Activated CD8-positive, alpha-beta memory T cell treated with anti-CD3 and anti-CD28 coated beads for 24 hours (primary cell): ENCODE measurements around the gene TNNI2.

ENCODE experiments used
- DNase-seq: peaks from one replicate; pipeline ENCODE4 v3.0.0-alpha.2; 2020

Gene TNNI2

DNA sequence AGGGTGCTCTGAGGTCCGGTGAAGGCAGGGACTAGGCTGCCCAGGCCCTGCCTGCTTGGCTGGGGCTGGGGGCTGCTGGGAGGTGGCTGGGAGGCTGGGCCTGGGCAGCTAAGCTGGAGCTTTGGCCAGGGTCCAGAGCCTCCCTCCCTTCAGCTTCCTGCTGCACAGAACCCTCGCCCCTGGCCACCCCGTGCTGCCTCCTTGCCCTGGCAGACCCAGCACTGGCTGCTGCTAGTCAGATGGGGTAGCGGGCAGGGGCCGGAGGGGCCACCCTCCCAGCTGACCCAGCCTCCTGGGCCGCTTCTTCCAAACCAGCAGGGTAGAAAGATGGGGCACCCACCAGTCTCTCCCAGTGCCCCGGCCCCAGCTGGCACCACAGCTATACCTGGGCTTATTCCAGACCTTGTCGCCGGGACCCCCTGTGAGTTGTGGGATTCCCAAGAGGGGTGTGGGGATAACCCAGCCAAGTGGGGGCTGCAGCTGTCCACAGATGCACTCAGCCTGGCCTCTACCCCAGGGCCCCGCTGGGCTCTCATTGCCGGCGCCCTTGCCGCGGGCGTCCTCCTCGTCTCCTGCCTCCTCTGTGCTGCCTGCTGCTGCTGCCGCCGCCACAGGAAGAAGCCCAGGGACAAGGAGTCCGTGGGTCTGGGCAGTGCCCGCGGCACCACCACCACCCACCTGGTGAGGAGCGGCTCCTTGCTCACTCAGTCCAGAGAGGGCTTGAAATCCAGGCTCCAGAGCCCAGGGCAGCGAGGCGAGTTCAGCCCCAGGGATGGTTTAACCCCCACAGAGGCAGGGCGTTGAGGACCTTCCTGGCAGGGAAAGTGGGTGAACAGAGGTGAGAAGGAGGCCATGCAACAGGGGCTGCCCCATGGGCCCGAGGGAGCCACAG is 3.8 kb upstream of the TNNI2 start, which contains the start of gene SYT8:
Gene SYT8, plus strand, starts transcription at position 212 of the 892 bp plus-strand sequence. Its CDS starts 116 bp downstream, at position 328.
- peak; percentile 53 for DNase-seq

DNA sequence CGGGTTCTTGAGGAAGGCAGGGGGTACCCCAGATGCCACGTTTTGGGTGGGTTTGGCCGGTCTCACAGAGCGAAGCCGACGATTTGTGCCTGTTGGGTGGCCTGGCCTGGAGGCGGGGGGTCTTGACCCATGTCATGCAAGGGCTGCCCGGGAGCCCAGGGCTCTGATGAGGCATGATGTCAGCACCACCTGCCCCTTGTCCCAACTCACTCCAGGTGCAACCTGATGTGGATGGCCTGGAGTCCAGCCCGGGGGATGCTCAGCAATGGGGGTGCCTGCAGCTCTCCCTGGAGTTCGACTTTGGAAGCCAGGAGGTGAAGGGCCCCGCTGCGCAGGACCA is 3.1 kb upstream of the TNNI2 start:
- no peak for DNase-seq

DNA sequence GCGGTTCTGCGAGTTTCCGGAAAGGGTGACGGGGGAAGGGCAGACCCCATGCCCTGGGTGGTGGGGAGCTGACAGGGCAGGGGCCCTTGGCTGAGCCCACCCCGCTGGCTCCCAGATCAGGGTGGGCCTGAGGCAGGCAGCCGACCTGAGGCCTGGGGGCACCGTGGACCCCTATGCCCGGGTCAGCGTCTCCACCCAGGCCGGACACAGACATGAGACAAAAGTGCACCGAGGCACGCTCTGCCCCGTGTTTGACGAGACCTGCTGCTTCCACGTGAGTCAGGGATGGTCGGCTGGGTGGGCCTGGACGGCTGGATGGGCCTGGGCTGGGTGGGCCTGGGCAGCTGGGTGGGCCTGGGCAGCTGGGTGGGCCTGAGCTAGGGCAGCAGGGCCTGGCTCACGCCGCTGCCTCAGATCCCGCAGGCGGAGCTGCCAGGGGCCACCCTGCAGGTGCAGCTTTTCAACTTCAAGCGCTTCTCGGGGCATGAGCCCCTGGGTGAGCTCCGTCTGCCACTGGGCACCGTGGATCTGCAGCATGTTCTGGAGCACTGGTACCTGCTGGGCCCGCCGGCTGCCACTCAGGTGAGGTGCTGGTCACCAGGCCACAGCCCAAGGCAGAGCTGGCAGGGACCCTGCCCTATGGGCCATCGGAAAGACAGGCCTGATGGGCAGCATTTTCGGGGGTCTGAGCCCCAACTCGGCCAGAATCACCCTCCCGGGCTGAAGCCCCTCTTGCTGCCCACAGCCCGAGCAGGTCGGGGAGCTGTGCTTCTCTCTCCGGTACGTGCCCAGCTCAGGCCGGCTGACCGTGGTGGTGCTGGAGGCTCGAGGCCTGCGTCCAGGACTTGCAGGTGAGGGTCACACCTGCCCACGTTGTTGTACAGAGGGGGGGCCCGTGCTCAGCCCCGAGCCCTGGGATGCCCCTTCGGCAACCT is 2.5 kb upstream of the TNNI2 start:
- no peak for DNase-seq

GRCh38 chr11:1837171-1838076 is 1.4 kb upstream of the TNNI2 start:
- peak; percentile 95 for DNase-seq

DNA sequence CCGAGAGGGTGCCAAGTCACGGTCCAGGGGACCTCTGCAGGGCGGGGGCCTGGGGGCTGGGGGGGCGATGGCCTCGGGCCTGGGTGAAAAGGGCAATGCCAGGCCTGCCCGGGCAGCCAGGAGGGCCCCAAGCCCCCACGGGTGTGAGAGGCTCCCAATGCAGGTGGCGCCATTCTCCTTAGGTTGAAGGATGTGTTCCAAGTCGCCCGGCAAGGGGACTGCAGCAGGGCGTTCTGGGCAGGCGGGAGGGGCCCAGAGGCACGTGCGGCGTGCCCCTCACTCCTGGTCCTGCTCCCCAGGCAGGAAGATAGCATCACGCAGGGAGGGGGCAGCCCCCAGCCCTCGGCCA is 730 bp upstream of the TNNI2 start:
- DNase-seq, result no peak

- no peak for DNase-seq
Measured at GRCh38 chr11:1839204-1839923, 583 bp downstream of the TNNI2 start.

DNA sequence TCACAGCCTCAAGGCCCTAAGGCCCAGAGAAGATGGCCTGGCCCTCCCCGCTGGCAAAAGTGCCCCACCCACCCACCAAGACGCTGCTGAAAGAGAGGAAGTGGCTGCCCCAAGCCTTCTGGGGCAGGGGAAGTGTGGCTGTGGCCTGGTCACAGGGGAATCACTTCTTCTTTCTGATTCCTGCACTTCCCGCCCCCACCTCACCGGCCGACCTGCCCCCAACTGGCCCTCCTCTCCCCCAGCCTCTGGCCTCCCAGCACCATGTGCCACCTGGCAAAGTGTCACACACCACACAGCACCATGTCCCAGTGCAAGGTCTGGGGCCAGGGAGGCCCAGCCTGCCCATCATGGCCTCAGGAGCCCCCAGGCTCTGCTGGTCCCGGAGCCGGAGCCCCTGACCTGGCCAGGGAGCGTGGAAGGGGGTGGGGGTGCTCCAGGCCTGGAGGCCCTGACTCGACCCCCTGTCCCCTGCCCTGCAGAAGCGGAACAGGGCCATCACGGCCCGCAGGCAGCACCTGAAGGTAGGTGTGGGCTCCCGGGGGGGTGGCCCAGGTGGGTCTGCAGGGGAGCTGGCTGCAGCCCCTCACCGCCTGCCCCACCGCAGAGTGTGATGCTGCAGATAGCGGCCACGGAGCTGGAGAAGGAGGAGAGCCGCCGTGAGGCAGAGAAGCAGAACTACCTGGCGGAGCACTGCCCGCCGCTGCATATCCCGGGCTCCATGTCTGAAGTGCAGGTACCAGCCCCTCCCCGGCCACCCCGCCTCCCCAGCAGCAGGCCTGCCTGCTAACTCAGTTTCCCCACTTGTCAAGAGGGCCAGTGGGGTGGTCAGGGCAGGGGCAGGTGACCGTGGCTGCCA is 1.4 kb downstream of the TNNI2 start:
- no peak for DNase-seq

GRCh38 chr11:1840780-1841480 is 2.1 kb downstream of the TNNI2 start:
- DNase-seq, result no peak

DNA sequence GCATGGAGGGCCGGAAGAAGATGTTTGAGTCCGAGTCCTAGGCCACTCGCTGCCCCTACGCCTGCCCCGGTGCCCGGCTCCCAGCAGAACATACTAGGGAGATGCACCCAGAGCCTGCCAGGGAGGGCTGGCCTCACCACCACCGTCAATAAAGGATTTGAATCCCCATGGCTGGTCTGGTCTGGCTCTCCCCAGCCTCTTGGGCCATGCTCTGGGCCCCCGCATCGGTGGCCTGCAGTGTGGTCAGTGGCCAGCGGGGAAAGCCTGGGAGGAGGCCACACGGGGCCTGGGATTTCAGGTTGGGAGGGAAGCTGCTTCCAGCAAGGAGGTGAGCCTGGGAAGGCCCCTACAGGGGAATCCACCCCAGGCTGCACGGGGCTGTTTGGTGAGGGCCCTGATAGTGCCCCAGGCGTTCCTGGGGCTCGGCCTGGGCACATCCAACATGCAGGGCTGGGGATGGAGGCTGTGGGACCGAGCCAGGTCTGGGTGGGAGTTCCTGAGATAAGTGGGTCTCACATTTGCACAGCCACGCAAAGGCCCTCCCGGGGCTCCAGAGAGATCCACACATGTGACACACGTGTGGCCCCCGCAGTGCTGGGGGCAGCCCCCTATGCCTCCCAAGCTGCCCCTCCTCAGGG is 2.8 kb downstream of the TNNI2 start:
- no peak for DNase-seq

- no peak for DNase-seq
Measured at GRCh38 chr11:1842149-1843097, 3.6 kb downstream of the TNNI2 start.

GRCh38 chr11:1843098-1843473 is 4.3 kb downstream of the TNNI2 start:
- no peak for DNase-seq

- DNase-seq, result no peak
Measured at GRCh38 chr11:1843796-1844195, 5.0 kb downstream of the TNNI2 start.

GRCh38 chr11:1844221-1845094 is 5.7 kb downstream of the TNNI2 start:
- peak; percentile 79 for DNase-seq

- no peak for DNase-seq
Measured at GRCh38 chr11:1845095-1845429, 6.3 kb downstream of the TNNI2 start.

DNA sequence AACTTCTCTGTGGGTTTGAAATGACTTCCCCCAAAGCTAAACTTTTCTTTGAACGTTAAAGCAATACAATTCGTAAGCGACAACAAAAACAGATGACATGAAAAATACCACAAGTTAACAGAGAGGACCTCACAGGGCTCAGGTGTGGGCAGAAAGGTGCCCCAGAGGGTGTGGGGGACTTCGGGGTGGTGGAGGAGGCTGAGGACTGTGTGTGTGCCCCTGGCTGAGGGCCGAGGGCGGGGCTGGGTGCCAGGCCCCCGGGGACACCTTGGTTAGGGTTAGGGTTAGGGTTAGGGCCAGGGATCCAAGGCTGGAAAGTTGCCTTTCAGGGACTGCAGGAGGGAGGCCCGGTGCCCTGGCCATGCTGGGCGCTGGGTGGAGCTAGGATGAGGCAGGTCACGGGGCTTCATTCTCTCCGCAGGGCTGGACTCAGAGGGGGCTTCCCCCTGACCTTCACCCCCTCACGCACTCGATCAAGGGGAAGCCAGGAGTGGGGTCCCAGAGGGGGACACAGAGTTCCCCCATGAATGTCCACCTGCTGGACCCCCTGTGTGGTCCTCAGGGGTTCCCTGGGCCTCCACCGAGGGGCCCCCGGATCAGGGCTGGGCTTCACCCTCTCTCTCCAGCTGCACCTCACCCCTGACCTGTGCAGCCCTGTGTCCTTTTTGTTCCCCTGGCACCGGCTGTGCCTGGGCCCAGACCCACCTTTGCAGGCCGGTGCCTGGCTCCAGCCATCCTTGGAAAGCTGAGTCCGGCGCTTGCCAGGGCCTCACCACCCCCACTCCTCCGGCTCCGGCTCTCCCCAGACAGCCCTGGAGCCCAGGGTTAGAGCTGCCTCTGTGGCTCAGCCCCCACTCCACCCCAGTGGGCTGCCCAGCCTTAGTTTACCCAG is 7.0 kb downstream of the TNNI2 start:
- DNase-seq, result no peak

- DNase-seq, result no peak
Measured at GRCh38 chr11:1846453-1846932, 7.7 kb downstream of the TNNI2 start.
